Measurements from ENCODE around the gene EPHB1. TPM values are rescaled to one million over a fixed set of nuclear protein-coding genes. Genes with fewer than 3 reads are reported as not detected.

Gene EPHB1
- total RNA-seq, 1 experiment from 2014 or later = 0.11 TPM

- TF ChIP-seq EZH2 (IDR thresholded peaks at IDR 0.05; ENCODE audit: borderline replicate concordance, low read depth, low read length, poor library complexity, severe bottlenecking) = no peak
- TF ChIP-seq, protein P1, sequence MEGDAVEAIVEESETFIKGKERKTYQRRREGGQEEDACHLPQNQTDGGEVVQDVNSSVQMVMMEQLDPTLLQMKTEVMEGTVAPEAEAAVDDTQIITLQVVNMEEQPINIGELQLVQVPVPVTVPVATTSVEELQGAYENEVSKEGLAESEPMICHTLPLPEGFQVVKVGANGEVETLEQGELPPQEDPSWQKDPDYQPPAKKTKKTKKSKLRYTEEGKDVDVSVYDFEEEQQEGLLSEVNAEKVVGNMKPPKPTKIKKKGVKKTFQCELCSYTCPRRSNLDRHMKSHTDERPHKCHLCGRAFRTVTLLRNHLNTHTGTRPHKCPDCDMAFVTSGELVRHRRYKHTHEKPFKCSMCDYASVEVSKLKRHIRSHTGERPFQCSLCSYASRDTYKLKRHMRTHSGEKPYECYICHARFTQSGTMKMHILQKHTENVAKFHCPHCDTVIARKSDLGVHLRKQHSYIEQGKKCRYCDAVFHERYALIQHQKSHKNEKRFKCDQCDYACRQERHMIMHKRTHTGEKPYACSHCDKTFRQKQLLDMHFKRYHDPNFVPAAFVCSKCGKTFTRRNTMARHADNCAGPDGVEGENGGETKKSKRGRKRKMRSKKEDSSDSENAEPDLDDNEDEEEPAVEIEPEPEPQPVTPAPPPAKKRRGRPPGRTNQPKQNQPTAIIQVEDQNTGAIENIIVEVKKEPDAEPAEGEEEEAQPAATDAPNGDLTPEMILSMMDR (conservative IDR thresholded peaks at IDR 0.05; ENCODE audit: low read depth, low read length) = no peak
- H3K4me1 ChIP-seq (ENCODE audit: insufficient read depth, low read length, poor library complexity, severe bottlenecking) = no peaks in the 10 kb centered on the region
- CTCF ChIA-PET = no interaction called here
These were observed 474.0 kb downstream of the EPHB1 start for GRCh38 chr3:135268941-135269532.

DNA sequence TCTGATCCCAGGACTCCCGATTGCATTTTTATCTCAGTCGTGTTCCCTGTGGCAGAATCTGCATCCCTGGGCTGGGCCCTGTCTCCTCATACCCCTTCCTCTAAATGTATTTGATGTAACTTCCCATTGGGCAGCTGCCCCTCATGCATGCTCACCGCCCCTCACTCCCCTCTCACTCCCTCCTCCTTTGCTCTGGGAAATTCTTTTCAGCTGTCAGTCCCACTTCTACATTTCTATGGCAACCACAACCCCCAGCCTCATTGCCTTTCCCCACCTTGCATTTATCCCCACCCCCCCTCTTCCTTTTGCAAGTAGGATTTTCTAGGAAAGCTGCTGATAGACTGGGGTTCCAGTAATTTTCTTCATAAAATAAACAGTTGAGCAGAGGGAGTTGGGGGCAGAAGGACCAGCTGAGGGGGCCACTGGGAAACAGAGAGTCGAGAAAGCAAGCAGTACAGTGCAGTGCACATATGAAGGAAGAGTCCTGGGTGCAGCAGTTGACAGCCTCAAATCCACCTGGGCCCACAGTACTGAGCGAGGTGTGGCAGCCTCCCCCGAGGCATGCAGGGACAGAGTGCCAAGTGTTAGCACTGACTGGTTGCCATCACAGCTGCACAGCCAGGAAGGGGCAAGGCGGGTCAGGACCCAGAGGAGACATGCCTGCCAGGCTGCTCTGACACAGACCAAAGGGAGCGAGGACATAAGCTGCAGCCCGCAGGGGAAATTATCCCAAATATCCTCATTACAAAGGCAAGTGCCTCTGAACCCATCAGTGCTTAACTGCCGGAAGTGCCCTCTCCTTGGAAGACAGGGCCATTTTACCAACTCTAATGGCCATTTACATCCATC is 476.3 kb downstream of the EPHB1 start:
- Histone ChIP-seq H3K4me1 (ENCODE audit: insufficient read depth, low read length, poor library complexity, severe bottlenecking) (no peaks in the 10 kb centered on the region), H3K9me3 (ENCODE audit: low read depth, low read length, poor library complexity, severe bottlenecking) (no peaks in the 10 kb centered on the region), H3K36me3 (ENCODE audit: insufficient read depth, low read length, poor library complexity, severe bottlenecking) (no peaks in the 10 kb centered on the region), H3K4me3 (ENCODE audit: low read depth, low read length, poor library complexity, severe bottlenecking) (no peak overlapping the region), H3K27ac (ENCODE audit: low read depth, low read length, poor library complexity, severe bottlenecking) (no peak overlapping the region), H3K27me3 (replicated peaks; ENCODE audit: insufficient read depth, low read depth, low read length, poor library complexity) (peaks cover 6% of the 10 kb centered on the region)
- TF ChIP-seq EZH2 (IDR thresholded peaks at IDR 0.05; ENCODE audit: borderline replicate concordance, low read depth, low read length, poor library complexity, severe bottlenecking) = no peak
- TF ChIP-seq, protein P1 (conservative IDR thresholded peaks at IDR 0.05; ENCODE audit: low read depth, low read length) = no peak
- no TSS peak for BruUV-seq (replicated peaks)
- CTCF ChIA-PET = no interaction called here
- intact Hi-C loops (cut with micrococcal nuclease; ENCODE audit: unreplicated experiment) = no loop called here
- DNase-seq (ENCODE audit: low spot score) = no peak
- POLR2A ChIA-PET (ENCODE audit: low non-redundant PET) = no interaction called here

More at GRCh38 chr3:135268941-135269532, 474.0 kb downstream of the EPHB1 start:
- peaks cover 6% of the 10 kb centered on the region for H3K27me3 ChIP-seq (replicated peaks; ENCODE audit: insufficient read depth, low read depth, low read length, poor library complexity)
- POLR2A ChIA-PET (ENCODE audit: low non-redundant PET) = no interaction called here
- BruUV-seq (replicated peaks) = no TSS peak
- no peak overlapping the region for H3K27ac ChIP-seq (ENCODE audit: low read depth, low read length, poor library complexity, severe bottlenecking)
- no peak for DNase-seq (ENCODE audit: low spot score)
- H3K4me3 ChIP-seq (ENCODE audit: low read depth, low read length, poor library complexity, severe bottlenecking) = no peak overlapping the region
- no peaks in the 10 kb centered on the region for H3K9me3 ChIP-seq (ENCODE audit: low read depth, low read length, poor library complexity, severe bottlenecking)
- H3K36me3 ChIP-seq (ENCODE audit: insufficient read depth, low read length, poor library complexity, severe bottlenecking) = no peaks in the 10 kb centered on the region
- intact Hi-C loops (cut with micrococcal nuclease; ENCODE audit: unreplicated experiment) = no loop called here

DNA sequence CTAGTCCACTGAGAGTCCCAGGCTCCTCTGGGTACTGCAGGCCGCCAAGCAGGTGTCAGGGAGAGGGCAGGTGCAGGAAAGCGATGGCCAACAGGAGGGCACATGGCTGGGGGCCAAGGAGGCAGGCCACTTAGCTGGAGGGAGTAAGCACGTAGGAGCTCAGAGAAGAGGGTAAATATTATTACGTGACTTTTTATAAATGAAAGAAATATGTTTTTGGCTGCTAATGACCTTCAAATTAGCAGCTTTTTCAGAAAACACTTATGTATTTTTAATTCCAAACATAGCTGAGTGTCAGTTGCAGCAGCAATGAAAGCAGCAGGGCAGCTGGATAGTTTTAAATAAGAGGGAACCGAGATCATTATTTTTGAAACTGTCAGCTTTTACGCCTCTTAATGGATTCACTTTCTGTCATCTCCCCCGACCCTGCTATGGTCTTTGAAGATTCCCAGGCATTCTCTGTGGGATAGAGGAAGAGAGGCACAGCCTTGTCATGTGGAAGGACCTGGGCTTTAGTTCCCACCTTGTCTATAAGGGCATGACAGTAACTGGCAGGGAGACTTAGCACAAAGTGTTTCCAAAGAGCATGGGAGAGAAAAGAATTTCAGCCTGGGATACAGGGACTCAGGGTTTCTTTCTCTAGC is 477.1 kb downstream of the EPHB1 start:
- Histone ChIP-seq H3K4me3 (ENCODE audit: low read depth, low read length, poor library complexity, severe bottlenecking) (no peak overlapping the region), H3K36me3 (ENCODE audit: insufficient read depth, low read length, poor library complexity, severe bottlenecking) (no peaks in the 10 kb centered on the region), H3K27ac (ENCODE audit: low read depth, low read length, poor library complexity, severe bottlenecking) (no peak overlapping the region), H3K27me3 (replicated peaks; ENCODE audit: insufficient read depth, low read depth, low read length, poor library complexity) (peaks cover 6% of the 10 kb centered on the region), H3K4me1 (ENCODE audit: insufficient read depth, low read length, poor library complexity, severe bottlenecking) (no peaks in the 10 kb centered on the region), H3K9me3 (ENCODE audit: low read depth, low read length, poor library complexity, severe bottlenecking) (no peaks in the 10 kb centered on the region)
- ChIA-PET POLR2A (ENCODE audit: low non-redundant PET) (no interaction called here), CTCF (no interaction called here)
- intact Hi-C loops (cut with micrococcal nuclease; ENCODE audit: unreplicated experiment) = no loop called here
- BruUV-seq (replicated peaks) = no TSS peak
- TF ChIP-seq, protein P1 (conservative IDR thresholded peaks at IDR 0.05; ENCODE audit: low read depth, low read length) = no peak
- TF ChIP-seq EZH2 (IDR thresholded peaks at IDR 0.05; ENCODE audit: borderline replicate concordance, low read depth, low read length, poor library complexity, severe bottlenecking) = no peak
- DNase-seq (ENCODE audit: low spot score) = no peak

Measured in A673 (cell line).